ENCODE measurements around the gene ARHGEF38.

- TF ChIP-seq, protein P1, sequence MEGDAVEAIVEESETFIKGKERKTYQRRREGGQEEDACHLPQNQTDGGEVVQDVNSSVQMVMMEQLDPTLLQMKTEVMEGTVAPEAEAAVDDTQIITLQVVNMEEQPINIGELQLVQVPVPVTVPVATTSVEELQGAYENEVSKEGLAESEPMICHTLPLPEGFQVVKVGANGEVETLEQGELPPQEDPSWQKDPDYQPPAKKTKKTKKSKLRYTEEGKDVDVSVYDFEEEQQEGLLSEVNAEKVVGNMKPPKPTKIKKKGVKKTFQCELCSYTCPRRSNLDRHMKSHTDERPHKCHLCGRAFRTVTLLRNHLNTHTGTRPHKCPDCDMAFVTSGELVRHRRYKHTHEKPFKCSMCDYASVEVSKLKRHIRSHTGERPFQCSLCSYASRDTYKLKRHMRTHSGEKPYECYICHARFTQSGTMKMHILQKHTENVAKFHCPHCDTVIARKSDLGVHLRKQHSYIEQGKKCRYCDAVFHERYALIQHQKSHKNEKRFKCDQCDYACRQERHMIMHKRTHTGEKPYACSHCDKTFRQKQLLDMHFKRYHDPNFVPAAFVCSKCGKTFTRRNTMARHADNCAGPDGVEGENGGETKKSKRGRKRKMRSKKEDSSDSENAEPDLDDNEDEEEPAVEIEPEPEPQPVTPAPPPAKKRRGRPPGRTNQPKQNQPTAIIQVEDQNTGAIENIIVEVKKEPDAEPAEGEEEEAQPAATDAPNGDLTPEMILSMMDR (conservative IDR thresholded peaks at IDR 0.05) = no peak
- TF ChIP-seq ZFX (IDR thresholded peaks at IDR 0.05) = no peak
Observed at GRCh38 chr4:105544520-105545286, 7.7 kb upstream of the ARHGEF38 start.

Data from C4-2B (cell line).